Cardiac fibroblast (primary cell): ENCODE data around the gene KIF16B.

Source experiments
- DNase-seq, 2 donors: peaks; one replicate each; pipeline versions ENCODE4 v3.0.0 to v3.0.0-alpha.2; 2010; ENCODE audit warnings: low read depth in 2 of 2
- H3K4me3 ChIP-seq, 2 donors: replicated peaks in 1 of 2; 1 replicate in 1 of 2; 2 replicates in 1 of 2; pipeline ENCODE4 v1.5.1; 2011; ENCODE audit warnings: low read depth in 2 of 2, low read length in 2 of 2, mild to moderate bottlenecking in 2 of 2, moderate library complexity in 1 of 2
- CTCF ChIP-seq: IDR thresholded peaks from one replicate; pipeline ENCODE4 v1.5.1; 2011; ENCODE audit warnings: low read depth, mild to moderate bottlenecking, low read length, inconsistent platforms

The KIF16B gene

DNA sequence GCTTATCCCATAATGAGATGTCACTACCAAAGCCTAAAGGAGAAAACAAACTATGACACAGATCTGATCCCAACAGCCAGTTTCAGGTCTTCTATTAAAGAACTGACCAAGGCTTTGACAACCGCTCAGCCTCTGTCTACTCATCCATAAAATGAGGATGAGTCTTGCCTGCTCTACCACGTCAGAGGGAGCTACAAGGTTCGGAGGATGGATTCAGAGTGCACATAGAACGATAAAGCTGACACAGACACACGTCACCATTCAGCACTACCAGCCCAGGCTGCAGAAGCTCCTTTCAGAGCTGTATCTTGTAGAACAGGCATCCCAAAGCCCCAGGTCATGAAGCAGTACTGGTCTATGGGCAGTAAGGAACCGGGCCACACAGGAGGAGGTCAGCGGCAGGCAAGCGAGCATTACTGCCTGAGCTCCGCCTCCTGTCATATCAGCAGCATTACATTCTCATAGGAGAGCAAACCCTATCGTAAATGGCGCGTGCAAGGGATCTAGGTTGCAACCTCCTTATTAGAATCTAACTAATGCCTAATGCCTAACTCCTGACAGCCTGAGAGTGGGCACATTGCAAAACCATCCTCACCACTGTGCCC lies 25.1 kb downstream of the KIF16B start:
- DNase-seq: no peak
- no peak for TF ChIP-seq CTCF
- no peak overlapping the region for H3K4me3 ChIP-seq

DNA sequence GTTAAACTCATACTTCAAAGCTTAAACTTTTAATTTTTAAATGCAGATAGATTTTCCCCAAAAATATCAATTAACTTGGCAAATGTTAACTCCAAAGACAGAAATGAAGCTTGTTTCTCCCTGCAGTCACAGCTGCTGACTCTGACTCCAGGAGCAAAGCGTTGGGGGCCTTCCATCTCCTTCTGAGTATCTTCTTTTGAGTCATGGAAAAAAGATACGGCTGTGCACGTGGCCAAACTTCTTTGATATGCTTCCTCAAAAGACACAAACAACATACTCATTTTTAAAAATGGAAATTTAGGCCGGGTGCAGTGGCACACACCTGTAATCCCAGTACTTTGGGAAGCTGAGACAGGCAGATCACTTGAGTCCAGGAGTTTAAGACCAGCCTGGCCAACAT lies 28.3 kb downstream of the KIF16B start:
- DNase-seq: no peak
- H3K4me3 ChIP-seq: no peak overlapping the region
- TF ChIP-seq CTCF: no peak

GRCh38 chr20:16542477-16542876 lies 30.8 kb downstream of the KIF16B start:
- DNase-seq: no peak
- TF ChIP-seq CTCF: no peak
- no peak overlapping the region for H3K4me3 ChIP-seq

- no peak for DNase-seq
- no peak for TF ChIP-seq CTCF
- H3K4me3 ChIP-seq: no peak overlapping the region
Measured at GRCh38 chr20:16541878-16542277, 31.4 kb downstream of the KIF16B start.

DNA sequence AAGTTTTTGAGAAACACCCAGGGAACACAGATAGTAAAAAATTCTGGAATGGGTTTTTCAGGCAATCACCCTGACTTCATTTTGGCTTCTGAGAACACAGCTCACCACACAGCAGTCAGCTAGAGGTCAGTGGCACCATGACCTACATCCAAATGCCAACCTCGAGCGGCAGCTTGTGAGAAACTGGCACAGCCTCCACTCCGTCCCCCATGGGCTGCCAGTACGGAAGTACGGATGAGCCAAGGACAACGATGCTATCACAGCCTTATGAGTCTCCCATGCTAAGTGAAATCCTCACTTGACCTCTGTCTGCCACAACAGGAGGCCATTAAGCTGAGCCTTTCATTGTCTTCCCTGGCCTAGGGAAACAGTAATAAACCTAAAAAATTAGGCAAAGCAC lies 32.0 kb downstream of the KIF16B start:
- no peak overlapping the region for H3K4me3 ChIP-seq
- no peak for TF ChIP-seq CTCF
- no peak for DNase-seq

GRCh38 chr20:16539280-16540021 lies 33.8 kb downstream of the KIF16B start:
- DNase-seq: peak; percentile 12 to 41
- no peak for TF ChIP-seq CTCF
- H3K4me3 ChIP-seq: no peak overlapping the region
